Upper lobe of left lung (tissue), 6 donors: ENCODE measurements around the gene FCAMR. TPM values are rescaled to one million over a fixed set of nuclear protein-coding genes. Genes with fewer than 3 reads are reported as not detected.

Source experiments
- ATAC-seq, 2 donors: fragments of 200-7000 bp; cut with Tn5 transposase; one replicate each; pipeline ENCODE4 v1.9.1; 2022; ENCODE audit warnings: mild to moderate bottlenecking in 2 of 2, moderate library complexity in 2 of 2; ENCODE audit not compliant: low FRiP score in 2 of 2
- DNase-seq, 2 donors: peaks; one replicate each; pipeline ENCODE4 v3.0.0-alpha.2; 2019 to 2020
- H3K27ac ChIP-seq, 4 donors: fragments of 200-600 bp; sonication (generic); one replicate each; pipeline ENCODE4 v1.5.1; 2016 to 2019
- H3K27me3 ChIP-seq, 4 donors: fragments of 200-600 bp; sonication (generic); one replicate each; pipeline ENCODE4 v1.5.1; 2017 to 2019
- H3K36me3 ChIP-seq, 4 donors: fragments of 200-600 bp; sonication (generic); one replicate each; pipeline ENCODE4 v1.5.1; 2016 to 2019
- H3K4me1 ChIP-seq, 4 donors: fragments of 200-600 bp; sonication (generic); one replicate each; pipeline ENCODE4 v1.5.1; 2018 to 2019
- H3K4me3 ChIP-seq, 4 donors: fragments of 200-600 bp; sonication (generic); one replicate each; pipeline ENCODE4 v1.5.1; 2017 to 2019; ENCODE audit warnings: mild to moderate bottlenecking in 2 of 4, moderate library complexity in 1 of 4
- H3K9me3 ChIP-seq, 4 donors: fragments of 200-600 bp; sonication (generic); one replicate each; pipeline ENCODE4 v1.5.1; 2018 to 2019
- EP300 ChIP-seq, 4 donors: sonication (generic); formaldehyde crosslinking; IDR thresholded peaks; one replicate each; pipeline ENCODE4 v1.5.1; 2017; ENCODE audit warnings: antibody characterized with exemption in 4 of 4, control low read depth in 2 of 4
- POLR2A ChIP-seq, 4 donors: fragments of 450-650 bp; IDR thresholded peaks; one replicate each; pipeline ENCODE4 v1.5.1; 2016 to 2017; ENCODE audit warnings: antibody characterized with exemption in 4 of 4, mild to moderate bottlenecking in 2 of 4
- POLR2AphosphoS5 ChIP-seq, 2 donors: sonication (generic); formaldehyde crosslinking; IDR thresholded peaks; one replicate each; pipeline ENCODE4 v1.5.1; 2017; ENCODE audit warnings: antibody characterized with exemption in 2 of 2
- WGBS, 2 donors: methylation state at CpG; one replicate each; pipeline ENCODE4 v1.1.5; 2017 to 2018; 5-methylcytosine and 5-hydroxymethylcytosine counted together
- total RNA-seq, 6 donors: library from RNA; depleted of rRNA in 4 of 6; stranded (reverse); fragments of >200 nt in 4 of 6; gene quantifications; one replicate each; pipeline versions ENCODE4 v1.1.0 to v1.2.1, GENCODE V29; 2016 to 2021
- TF ChIP-seq, protein P1 (sequence below), 6 experiments: fragments of 450-650 bp in 4 of 6; fragments of 200-600 bp in 2 of 6; sonication (generic) in 2 of 6; IDR thresholded peaks; one replicate each; pipeline ENCODE4 v1.5.1; 2016 to 2019; ENCODE audit warnings: antibody characterized with exemption in 6 of 6
- donor health status: DM: no; HTN: no; CAD: no; lungs with moderate emphysema.
- donor health status: DM: no; HTN: yes; CAD: no; lungs with severe emphysema.

Gene FCAMR, protein sequence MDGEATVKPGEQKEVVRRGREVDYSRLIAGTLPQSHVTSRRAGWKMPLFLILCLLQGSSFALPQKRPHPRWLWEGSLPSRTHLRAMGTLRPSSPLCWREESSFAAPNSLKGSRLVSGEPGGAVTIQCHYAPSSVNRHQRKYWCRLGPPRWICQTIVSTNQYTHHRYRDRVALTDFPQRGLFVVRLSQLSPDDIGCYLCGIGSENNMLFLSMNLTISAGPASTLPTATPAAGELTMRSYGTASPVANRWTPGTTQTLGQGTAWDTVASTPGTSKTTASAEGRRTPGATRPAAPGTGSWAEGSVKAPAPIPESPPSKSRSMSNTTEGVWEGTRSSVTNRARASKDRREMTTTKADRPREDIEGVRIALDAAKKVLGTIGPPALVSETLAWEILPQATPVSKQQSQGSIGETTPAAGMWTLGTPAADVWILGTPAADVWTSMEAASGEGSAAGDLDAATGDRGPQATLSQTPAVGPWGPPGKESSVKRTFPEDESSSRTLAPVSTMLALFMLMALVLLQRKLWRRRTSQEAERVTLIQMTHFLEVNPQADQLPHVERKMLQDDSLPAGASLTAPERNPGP
- 1 to 10 TPM in 1 of 6 donors, not detected in 5; 7.3 TPM for total RNA-seq

GRCh38 chr1:206970446-206970845, at the start of gene FCAMR:
Gene FCAMR (minus strand): TSS chr1:206970460. CDS start chr1:206970125, 335 bp downstream.
- no peaks in the 10 kb centered on the region for H3K36me3 ChIP-seq
- no peaks in the 10 kb centered on the region for H3K9me3 ChIP-seq
- no peak within 1 kb of the TSS for H3K27ac ChIP-seq
- ATAC-seq = no peak
- DNase-seq = no peak
- TF ChIP-seq, protein P1, sequence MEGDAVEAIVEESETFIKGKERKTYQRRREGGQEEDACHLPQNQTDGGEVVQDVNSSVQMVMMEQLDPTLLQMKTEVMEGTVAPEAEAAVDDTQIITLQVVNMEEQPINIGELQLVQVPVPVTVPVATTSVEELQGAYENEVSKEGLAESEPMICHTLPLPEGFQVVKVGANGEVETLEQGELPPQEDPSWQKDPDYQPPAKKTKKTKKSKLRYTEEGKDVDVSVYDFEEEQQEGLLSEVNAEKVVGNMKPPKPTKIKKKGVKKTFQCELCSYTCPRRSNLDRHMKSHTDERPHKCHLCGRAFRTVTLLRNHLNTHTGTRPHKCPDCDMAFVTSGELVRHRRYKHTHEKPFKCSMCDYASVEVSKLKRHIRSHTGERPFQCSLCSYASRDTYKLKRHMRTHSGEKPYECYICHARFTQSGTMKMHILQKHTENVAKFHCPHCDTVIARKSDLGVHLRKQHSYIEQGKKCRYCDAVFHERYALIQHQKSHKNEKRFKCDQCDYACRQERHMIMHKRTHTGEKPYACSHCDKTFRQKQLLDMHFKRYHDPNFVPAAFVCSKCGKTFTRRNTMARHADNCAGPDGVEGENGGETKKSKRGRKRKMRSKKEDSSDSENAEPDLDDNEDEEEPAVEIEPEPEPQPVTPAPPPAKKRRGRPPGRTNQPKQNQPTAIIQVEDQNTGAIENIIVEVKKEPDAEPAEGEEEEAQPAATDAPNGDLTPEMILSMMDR (IDR thresholded peaks at IDR 0.05) = no peak
- no peak for TF ChIP-seq POLR2A (IDR thresholded peaks at IDR 0.05)
- TF ChIP-seq EP300 (IDR thresholded peaks at IDR 0.05) = no peak
- no peak within 1 kb of the TSS for H3K4me3 ChIP-seq
- 53 to 67% methylated on average over 2 of the region's 2 CpGs for WGBS, 2 donors
- no peaks in the 10 kb centered on the region for H3K27me3 ChIP-seq
- peaks cover 8 to 16% (median 13%) of the 10 kb centered on the region in 4 donors for H3K4me1 ChIP-seq

DNA sequence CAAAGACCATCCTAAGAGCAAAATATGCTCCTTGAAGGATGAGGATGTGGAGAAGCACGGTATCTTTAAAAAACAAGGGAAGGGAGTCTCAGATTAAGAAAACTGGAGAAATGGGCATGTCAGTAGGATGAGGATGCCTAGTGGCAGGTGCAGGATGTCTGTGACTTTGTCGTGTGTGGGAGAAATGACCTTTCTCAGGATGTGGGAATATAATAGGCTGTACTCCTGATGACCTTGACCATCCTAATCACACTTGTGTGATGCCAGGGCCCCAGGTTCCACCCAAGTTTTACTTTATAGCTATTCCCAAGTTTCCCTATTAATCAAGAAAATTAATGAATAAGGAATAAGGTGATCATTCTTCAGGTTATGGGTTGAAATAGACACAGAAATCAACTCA, 49.4 kb upstream of the FCAMR start:
- no peak overlapping the region for H3K4me3 ChIP-seq
- peaks cover 0 to 9% (median 3%) of the 10 kb centered on the region in 4 donors for H3K36me3 ChIP-seq
- WGBS, 2 donors = 56 to 57% methylated on average over 2 of the region's 2 CpGs
- ATAC-seq (no peak), DNase-seq (no peak)
- no peaks in the 10 kb centered on the region for H3K27me3 ChIP-seq
- no peaks in the 10 kb centered on the region for H3K9me3 ChIP-seq
- peak overlapping the region in 3 of 4 donors; percentile 43 to 90 (median 82) for H3K27ac ChIP-seq
- peaks cover 4 to 52% (median 32%) of the 10 kb centered on the region in 4 donors for H3K4me1 ChIP-seq
- TF ChIP-seq POLR2A (IDR thresholded peaks at IDR 0.05) (no peak), EP300 (IDR thresholded peaks at IDR 0.05) (no peak), POLR2AphosphoS5 (IDR thresholded peaks at IDR 0.05) (no peak)
- TF ChIP-seq, protein P1 (IDR thresholded peaks at IDR 0.05) = no peak

GRCh38 chr1:207019161-207019560, 48.9 kb upstream of the FCAMR start:
- ATAC-seq = peak in 1 of 2 donors; percentile 1
- TF ChIP-seq, protein P1 (IDR thresholded peaks at IDR 0.05) = no peak
- peak in 1 of 4 donors; percentile 64 for TF ChIP-seq POLR2A (IDR thresholded peaks at IDR 0.05)

DNA sequence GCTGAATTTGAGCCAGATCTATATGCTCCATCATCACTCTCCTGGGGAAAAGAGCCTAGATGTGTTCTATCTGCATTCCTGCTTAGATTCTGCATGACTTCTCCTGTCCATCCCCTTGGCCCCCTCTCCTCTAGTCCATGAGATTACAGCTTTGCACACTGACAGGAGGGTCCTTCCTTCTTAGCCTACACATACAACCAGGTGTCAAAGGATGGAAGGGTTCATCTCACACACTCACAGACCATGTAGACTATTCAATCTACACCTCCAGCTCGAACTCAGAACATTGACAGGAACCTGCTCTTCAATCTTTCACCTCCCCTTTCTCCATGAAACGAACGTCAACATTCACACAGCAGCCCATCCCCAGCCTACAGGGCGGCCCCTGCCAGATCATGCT, 48.4 kb upstream of the FCAMR start:
- H3K4me1 ChIP-seq = peaks cover 0 to 42% (median 24%) of the 10 kb centered on the region in 4 donors
- H3K27ac ChIP-seq = peak overlapping the region in 3 of 4 donors; percentile 43 to 90 (median 82)
- 72 to 81% methylated on average over 4 of the region's 4 CpGs for WGBS, 2 donors
- H3K36me3 ChIP-seq = peaks cover 0 to 9% (median 3%) of the 10 kb centered on the region in 4 donors
- DNase-seq (no peak), ATAC-seq (no peak)
- H3K27me3 ChIP-seq = no peaks in the 10 kb centered on the region
- H3K9me3 ChIP-seq = no peaks in the 10 kb centered on the region
- no peak for TF ChIP-seq EP300 (IDR thresholded peaks at IDR 0.05)
- TF ChIP-seq, protein P1 (IDR thresholded peaks at IDR 0.05) = no peak
- TF ChIP-seq POLR2A (IDR thresholded peaks at IDR 0.05) = no peak
- no peak for TF ChIP-seq POLR2AphosphoS5 (IDR thresholded peaks at IDR 0.05)
- H3K4me3 ChIP-seq = no peak overlapping the region

More at GRCh38 chr1:207019161-207019560, 48.9 kb upstream of the FCAMR start:
- H3K27ac ChIP-seq = peak overlapping the region in 3 of 4 donors; percentile 43 to 90 (median 82)
- H3K4me3 ChIP-seq = no peak overlapping the region
- 58 to 67% methylated on average over 1 to 2 of the region's 2 CpGs for WGBS, 2 donors
- peaks cover 0 to 47% (median 28%) of the 10 kb centered on the region in 4 donors for H3K4me1 ChIP-seq
- peaks cover 0 to 9% (median 3%) of the 10 kb centered on the region in 4 donors for H3K36me3 ChIP-seq
- no peak for DNase-seq
- H3K27me3 ChIP-seq = no peaks in the 10 kb centered on the region
- H3K9me3 ChIP-seq = no peaks in the 10 kb centered on the region
